Measurements from ENCODE around the gene USP35. TPM values are rescaled to one million over a fixed set of nuclear protein-coding genes. Genes with fewer than 3 reads are reported as not detected.

USP35 gene
- total and polyA plus RNA-seq, 12 donors: 3.6 to 7.3 (median 5.2) TPM

- peak in 1 of 8 donors; percentile 36 for ATAC-seq
- H3K36me3 ChIP-seq: peaks cover 0 to 44% (median 5%) of the 10 kb centered on the region in 9 donors
- intact Hi-C loops (cut with DNase I): no loop called here
- no peaks in the 10 kb centered on the region for H3K27me3 ChIP-seq
- DNase-seq: no peak
- H3K27ac ChIP-seq: no peak overlapping the region
- no peaks in the 10 kb centered on the region for H3K9me3 ChIP-seq
- WGBS, 2 donors: 63% methylated on average over 54 to 60 of the region's 60 CpGs
- TF ChIP-seq, protein P1, sequence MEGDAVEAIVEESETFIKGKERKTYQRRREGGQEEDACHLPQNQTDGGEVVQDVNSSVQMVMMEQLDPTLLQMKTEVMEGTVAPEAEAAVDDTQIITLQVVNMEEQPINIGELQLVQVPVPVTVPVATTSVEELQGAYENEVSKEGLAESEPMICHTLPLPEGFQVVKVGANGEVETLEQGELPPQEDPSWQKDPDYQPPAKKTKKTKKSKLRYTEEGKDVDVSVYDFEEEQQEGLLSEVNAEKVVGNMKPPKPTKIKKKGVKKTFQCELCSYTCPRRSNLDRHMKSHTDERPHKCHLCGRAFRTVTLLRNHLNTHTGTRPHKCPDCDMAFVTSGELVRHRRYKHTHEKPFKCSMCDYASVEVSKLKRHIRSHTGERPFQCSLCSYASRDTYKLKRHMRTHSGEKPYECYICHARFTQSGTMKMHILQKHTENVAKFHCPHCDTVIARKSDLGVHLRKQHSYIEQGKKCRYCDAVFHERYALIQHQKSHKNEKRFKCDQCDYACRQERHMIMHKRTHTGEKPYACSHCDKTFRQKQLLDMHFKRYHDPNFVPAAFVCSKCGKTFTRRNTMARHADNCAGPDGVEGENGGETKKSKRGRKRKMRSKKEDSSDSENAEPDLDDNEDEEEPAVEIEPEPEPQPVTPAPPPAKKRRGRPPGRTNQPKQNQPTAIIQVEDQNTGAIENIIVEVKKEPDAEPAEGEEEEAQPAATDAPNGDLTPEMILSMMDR (IDR thresholded peaks at IDR 0.05): no peak
- peaks cover 0 to 29% (median 7%) of the 10 kb centered on the region in 9 donors for H3K4me1 ChIP-seq
- H3K4me3 ChIP-seq: no peak overlapping the region
These were observed 7.3 kb downstream of the USP35 start for GRCh38 chr11:78195917-78196560.

GRCh38 chr11:78196661-78197091 is 8.0 kb downstream of the USP35 start:
- WGBS, 2 donors: 86 to 88% methylated on average over 38 to 40 of the region's 40 CpGs
- Histone ChIP-seq H3K27ac (no peak overlapping the region), H3K4me1 (peaks cover 0 to 24% (median 7%) of the 10 kb centered on the region in 9 donors), H3K27me3 (no peaks in the 10 kb centered on the region), H3K4me3 (no peak overlapping the region), H3K36me3 (peaks cover 0 to 48% (median 5%) of the 10 kb centered on the region in 9 donors), H3K9me3 (no peaks in the 10 kb centered on the region)
- intact Hi-C loops (cut with DNase I): no loop called here
- TF ChIP-seq, protein P1 (IDR thresholded peaks at IDR 0.05): no peak
- no peak for ATAC-seq
- DNase-seq: no peak

DNA sequence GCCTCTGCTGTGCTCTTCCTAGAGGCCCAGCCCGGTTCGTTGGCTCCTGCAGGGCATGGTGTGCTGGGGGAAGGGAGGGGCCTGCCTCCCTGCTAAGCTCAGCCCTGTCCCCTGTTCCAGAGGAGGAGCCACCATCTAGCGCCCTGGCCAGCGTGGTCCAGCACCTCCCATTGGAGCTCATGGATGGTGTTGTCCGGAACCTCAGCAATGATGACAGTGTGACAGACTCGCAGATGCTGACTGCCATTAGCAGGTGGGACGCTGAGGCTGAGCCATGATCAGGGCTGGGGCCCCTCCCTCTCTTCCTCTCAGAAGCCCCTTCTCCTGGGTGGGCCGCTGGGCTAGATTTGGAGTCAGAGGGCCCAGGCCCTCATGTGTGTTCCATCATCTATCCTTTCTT is 9.1 kb downstream of the USP35 start:
- H3K9me3 ChIP-seq: no peaks in the 10 kb centered on the region
- TF ChIP-seq, protein P1 (IDR thresholded peaks at IDR 0.05): no peak
- 93 to 95% methylated on average over 8 of the region's 8 CpGs for WGBS, 2 donors
- no peak for ATAC-seq
- H3K4me3 ChIP-seq: no peak overlapping the region
- H3K27me3 ChIP-seq: no peaks in the 10 kb centered on the region
- peaks cover 0 to 21% (median 8%) of the 10 kb centered on the region in 9 donors for H3K4me1 ChIP-seq
- H3K27ac ChIP-seq: no peak overlapping the region
- intact Hi-C loops (cut with DNase I): no loop called here
- no peak for DNase-seq
- H3K36me3 ChIP-seq: peaks cover 0 to 55% (median 5%) of the 10 kb centered on the region in 9 donors

GRCh38 chr11:78199015-78199652 is 10.4 kb downstream of the USP35 start:
- intact Hi-C loops (cut with DNase I): no loop called here
- no peak for DNase-seq
- Histone ChIP-seq H3K4me3 (no peak overlapping the region), H3K9me3 (no peaks in the 10 kb centered on the region), H3K27me3 (no peaks in the 10 kb centered on the region), H3K27ac (no peak overlapping the region), H3K4me1 (peaks cover 0 to 19% (median 8%) of the 10 kb centered on the region in 9 donors), H3K36me3 (peaks cover 0 to 59% (median 5%) of the 10 kb centered on the region in 9 donors)
- WGBS, 2 donors: 97 to 99% methylated on average over 6 of the region's 6 CpGs
- TF ChIP-seq, protein P1 (IDR thresholded peaks at IDR 0.05): no peak
- no peak for ATAC-seq

Data from heart right ventricle (tissue), 16 donors.